Ovary (tissue), 9 donors: ENCODE data around the gene DPY19L1. TPM values are rescaled to one million over a fixed set of nuclear protein-coding genes. Genes with fewer than 3 reads are reported as not detected.
A peak's percentile ranks its signal among the peaks of the same experiment; 100 is the strongest.
"Not testable (repeated sequence)": the region's sequence is repeated elsewhere in the genome, so short reads cannot be mapped to it uniquely, and the experiment has no call there.

Source experiments
- DNase-seq, 5 donors: peaks; one replicate each; pipeline ENCODE4 v3.0.0-alpha.2; 2019 to 2020
- H3K27ac ChIP-seq, 2 donors: fragments of 200-600 bp; one replicate each; pipeline versions ENCODE4 v1.5.1 to v1.8.0; 2019 to 2022
- H3K27me3 ChIP-seq: fragments of 200-600 bp; one replicate; pipeline ENCODE4 v1.8.0; 2022
- H3K36me3 ChIP-seq: fragments of 200-600 bp; sonication (generic); one replicate; pipeline ENCODE4 v1.5.1; 2019
- H3K4me1 ChIP-seq: one replicate; pipeline ENCODE4 v1.8.1; 2013; ENCODE audit warnings: mild to moderate bottlenecking, moderate library complexity; ENCODE audit not compliant: insufficient read depth
- H3K4me3 ChIP-seq: fragments of 200-600 bp; sonication (generic); one replicate; pipeline ENCODE4 v1.5.1; 2017
- H3K9me3 ChIP-seq, 2 donors: fragments of 200-600 bp in 1 of 2; sonication (generic) in 1 of 2; one replicate each; pipeline versions ENCODE4 v1.5.1 to v1.8.1; 2013 to 2019; ENCODE audit warnings: mild to moderate bottlenecking in 1 of 2, moderate library complexity in 1 of 2
- CTCF ChIP-seq, 3 donors: fragments of 450-650 bp in 2 of 3; fragments of 200-600 bp in 1 of 3; IDR thresholded peaks; one replicate each; pipeline versions ENCODE4 v1.5.1 to v1.8.0; 2016 to 2022; ENCODE audit warnings: antibody characterized with exemption in 3 of 3, mild to moderate bottlenecking in 1 of 3
- EP300 ChIP-seq: sonication (generic); formaldehyde crosslinking; IDR thresholded peaks from one replicate; pipeline ENCODE4 v1.6.1; 2017; ENCODE audit warnings: antibody characterized with exemption
- POLR2A ChIP-seq: fragments of 450-650 bp; IDR thresholded peaks from one replicate; pipeline ENCODE4 v1.6.1; 2017; ENCODE audit warnings: antibody characterized with exemption, mild to moderate bottlenecking, moderate library complexity
- WGBS, 3 donors: extraction: QIAGEN DNeasy Blood & Tissue Kit in 1 of 3; methylation state at CpG; one replicate each; pipeline versions ENCODE4 v1.1.5 to v1.1.7; 2013 to 2017; 5-methylcytosine and 5-hydroxymethylcytosine counted together
- intact Hi-C, 4 donors: fragments of 100-400 bp; cut with DNase I; formaldehyde crosslinking; loops; one replicate each; pipeline versions ENCODE4 v1.11.0 to v1.15.1; 2022 to 2023
- microRNA counts: library from miRNA; unstranded; fragments of <30 nt; microRNA quantifications from one replicate; lab custom pipeline; 2016
- microRNA-seq, 3 donors: library from miRNA; unstranded; fragments of <30 nt; microRNA quantifications; one replicate each; pipeline versions ENCODE4 to v1.2.0, GENCODE V29; 2019 to 2020
- polyA plus RNA-seq, 2 donors: library from polyadenylated mRNA; stranded (reverse); fragments of 200-250 nt in 1 of 2; fragments of 350-450 nt in 1 of 2; fragmentation: Illumina TruSeq in 1 of 2; extraction: RNeasy Lipid Tissue Mini Kit (QIAGEN cat#74804) in 1 of 2; gene quantifications; one replicate each; pipeline ENCODE4 v1.2.3, GENCODE V29; 2013 to 2014
- small RNA-seq: library from RNA; depleted of rRNA; stranded (forward); fragments of <200 nt; gene quantifications from one replicate; pipeline ENCODE3, GENCODE V24; 2016
- total RNA-seq, 7 donors: library from RNA; depleted of rRNA in 2 of 7; stranded (reverse); fragments of >200 nt in 2 of 7; fragmentation: NEBNext Ultra II Directional in 3 of 7; extraction: Animal tissue kit (Norgen Biotek cat#: 25700) in 3 of 7; gene quantifications; one replicate each; pipeline versions ENCODE4 v1.1.0 to v1.2.4, GENCODE V29; 2016 to 2023
- donor health status: DM: no; HTN: no; CAD: no; lungs with moderate emphysema.
- donor health status: DM: no; HTN: no; CAD: no.
- donor health status: Bipolar disorder and iron deficiency.
- donor health status: DM: yes; HTN: yes; CAD: no.
- donor health status: DM: no; HTN: no; CAD: no.
- donor health status: DM: yes; HTN: yes; CAD: no.

DPY19L1 gene
- total and polyA plus RNA-seq, 9 donors = 8.1 to 32.7 (median 17.8) TPM

- Histone ChIP-seq H3K4me3 (no peak overlapping the region), H3K27ac (no peak overlapping the region), H3K9me3 (peaks cover 0 to 5% of the 10 kb centered on the region in 2 donors), H3K36me3 (no peaks in the 10 kb centered on the region), H3K4me1 (no peaks in the 10 kb centered on the region), H3K27me3 (no peaks in the 10 kb centered on the region)
- intact Hi-C loops = no loop called here
- TF ChIP-seq POLR2A (no peak), EP300 (no peak), CTCF (IDR thresholded peaks at IDR 0.05) (no peak)
- no peak for DNase-seq
Observed at GRCh38 chr7:34886856-34887255, 150.4 kb downstream of the DPY19L1 start.

- H3K4me3 ChIP-seq, H3K27ac ChIP-seq, intact Hi-C loops, DNase-seq, H3K36me3 ChIP-seq, H3K9me3 ChIP-seq, H3K27me3 ChIP-seq, H3K4me1 ChIP-seq: not testable (repeated sequence)
- 91 to 94% (median 94%) methylated on average over 1 of the region's 1 CpG for WGBS, 3 donors
Observed at GRCh38 chr7:34883855-34884254, 153.4 kb downstream of the DPY19L1 start.

- Histone ChIP-seq H3K4me1 (no peaks in the 10 kb centered on the region), H3K4me3 (no peak overlapping the region), H3K27ac (no peak overlapping the region), H3K36me3 (no peaks in the 10 kb centered on the region), H3K27me3 (no peaks in the 10 kb centered on the region), H3K9me3 (peaks cover 0 to 5% of the 10 kb centered on the region in 2 donors)
- TF ChIP-seq POLR2A (no peak), EP300 (no peak), CTCF (IDR thresholded peaks at IDR 0.05) (no peak)
- intact Hi-C loops = no loop called here
- WGBS, 3 donors = 67 to 73% (median 68%) methylated on average over 2 of the region's 2 CpGs
- no peak for DNase-seq
Observed at GRCh38 chr7:34879871-34880270, 157.4 kb downstream of the DPY19L1 start.

- H3K36me3 ChIP-seq, H3K27me3 ChIP-seq, H3K4me3 ChIP-seq, H3K9me3 ChIP-seq, H3K4me1 ChIP-seq, intact Hi-C loops, DNase-seq, H3K27ac ChIP-seq: not testable (repeated sequence)
- 71 to 73% (median 72%) methylated on average over 8 of the region's 8 CpGs for whole genome bisulfite sequencing, 3 donors
Observed at GRCh38 chr7:34878944-34879735, 158.1 kb downstream of the DPY19L1 start.

MicroRNAs within 50 kb of the gene (microRNA counts, 767-probe panel; counts per million panel counts)
- microRNA hsa-miR-548n (lab: Ali Mortazavi, UCI) = 530 counts per million, percentile 78 among the panel's probes with 10 or more counts

Small RNA genes within 50 kb of the gene (microRNA-seq; reads per million reads assigned to microRNA genes)
- 0.18 to 0.63 (median 0.38) reads per million in 3 donors for gene MIR548N

Small RNA genes within 50 kb of the gene (small RNA-seq; reads per million reads assigned to genes)
- gene MIR548N (not detected), gene RF00322 (not detected)

Other genes with a start within 250 kb of the DPY19L1 start
- gene TBX20, start 216.6 kb upstream of the DPY19L1 start, total RNA-seq = under 1 TPM in 1 of 7 donors, not detected in 6; 0.23 TPM
- not detected for gene TBX20, start 216.6 kb upstream of the DPY19L1 start, polyA plus RNA-seq